K562 (cell line): Measurements from ENCODE around the gene EFCAB10. TPM values are rescaled to one million over a fixed set of nuclear protein-coding genes. Genes with fewer than 3 reads are reported as not detected.

Source experiments
- ATAC-seq: fragments of 200-7000 bp; cut with Tn5 transposase; 3 replicates; pipeline ENCODE4 v1.9.1; 2020; ENCODE audit warnings: moderate library complexity
- BruUV-seq: library from RNA; stranded (reverse); fragments of 400-500 nt; replicated peaks from 2 replicates; lab custom pipeline; 2021; lab: Mats Ljungman, UMichigan
- CTCF ChIA-PET: fragments of 300-600 bp; formaldehyde crosslinking; extraction: SDS; loops from one replicate; lab custom pipeline; 2021; ENCODE audit warnings: low intra/inter-chr PET ratio; lab: Yijun Ruan, JAX
- POLR2A ChIA-PET: fragments of 300-600, 350-650 bp; sonication (Branson Sonifier 250); formaldehyde crosslinking; extraction: SDS; loops from one replicate; lab custom pipeline; 2021; ENCODE audit warnings: antibody characterized with exemption, inconsistent platforms; lab: Yijun Ruan, JAX
- DNase-seq, 4 experiments: peaks; one replicate each; pipeline versions ENCODE4 v3.0.0 to v3.0.0-alpha.2; 2011 to 2018; ENCODE audit warnings: low spot score in 3 of 4, mixed read lengths in 3 of 4; ENCODE audit errors: extremely low read depth in 1 of 4
- FAIRE-seq: peaks from 2 replicates; lab custom pipeline; 2011; peaks lifted over from hg19 to GRCh38; lab: Jason Lieb, UNC
- H2AFZ ChIP-seq: 2 replicates; pipeline ENCODE4 v1.6.0; 2011; ENCODE audit warnings: low read depth, low read length, control low read depth, inconsistent platforms
- H3K27ac ChIP-seq: fragments of 200-600 bp; 3 replicates; pipeline ENCODE4 v1.8.0; 2011; ENCODE audit warnings: low read depth, mild to moderate bottlenecking, control low read depth, inconsistent platforms, low read length, moderate library complexity, mixed read lengths; ENCODE audit errors: extremely low read depth
- H3K27me3 ChIP-seq, 2 experiments: fragments of 300-600 bp in 1 of 2; 2 replicates in 1 of 2; 3 replicates in 1 of 2; pipeline versions ENCODE4 v1.6.0 to v1.8.0; 2011; ENCODE audit warnings: inconsistent platforms in 2 of 2, low read length in 2 of 2, mild to moderate bottlenecking in 1 of 2, mixed read lengths in 1 of 2, moderate library complexity in 1 of 2; ENCODE audit not compliant: control insufficient read depth in 2 of 2, insufficient read depth in 2 of 2
- H3K36me3 ChIP-seq: fragments of 300-600 bp; 3 replicates; pipeline ENCODE4 v1.8.0; 2011; ENCODE audit warnings: mild to moderate bottlenecking, low read length, inconsistent platforms; ENCODE audit not compliant: control insufficient read depth, insufficient read depth
- H3K4me1 ChIP-seq, 2 experiments: fragments of 200-600 bp in 1 of 2; replicated peaks in 1 of 2; 2 replicates in 1 of 2; 3 replicates in 1 of 2; pipeline versions ENCODE4 v1.5.1 to v1.8.0; 2011; ENCODE audit warnings: inconsistent platforms in 2 of 2, low read length in 2 of 2, mild to moderate bottlenecking in 1 of 2, mixed read lengths in 1 of 2, moderate library complexity in 1 of 2; ENCODE audit not compliant: control insufficient read depth in 2 of 2, insufficient read depth in 2 of 2
- H3K4me2 ChIP-seq: 2 replicates; pipeline ENCODE4 v1.6.1; 2011; ENCODE audit warnings: low read length, control low read depth, inconsistent platforms, mixed read lengths; ENCODE audit not compliant: insufficient read depth
- H3K4me3 ChIP-seq: fragments of 200-600 bp; sonication (generic), shearing (Covaris generic); 2 replicates; pipeline ENCODE4 v1.5.1; 2016; ENCODE audit warnings: control low read depth, inconsistent platforms
- H3K79me2 ChIP-seq: fragments of 200-600 bp; 3 replicates; pipeline ENCODE4 v1.8.0; 2011; ENCODE audit warnings: low read length, inconsistent platforms; ENCODE audit not compliant: control insufficient read depth, insufficient read depth
- H3K9ac ChIP-seq, 2 experiments: 2 replicates each; pipeline versions ENCODE4 v1.6.0 to v1.6.1; 2011; ENCODE audit warnings: low read depth in 2 of 2, low read length in 2 of 2, control low read depth in 1 of 2, inconsistent platforms in 1 of 2, mild to moderate bottlenecking in 1 of 2, mixed read lengths in 1 of 2; ENCODE audit not compliant: insufficient read depth in 1 of 2
- H3K9me1 ChIP-seq: one replicate; pipeline ENCODE4 v1.6.0; 2011; ENCODE audit warnings: inconsistent platforms, mild to moderate bottlenecking, low read length, moderate library complexity; ENCODE audit not compliant: control insufficient read depth, insufficient read depth
- H3K9me3 ChIP-seq: replicated peaks from 2 replicates; pipeline ENCODE4 v1.5.1; 2011; ENCODE audit warnings: low read depth, low read length, inconsistent platforms; ENCODE audit not compliant: control insufficient read depth, insufficient read depth
- H4K20me1 ChIP-seq: replicated peaks from 2 replicates; pipeline ENCODE4 v1.6.1; 2011; ENCODE audit warnings: low read length, inconsistent platforms, mixed read lengths; ENCODE audit not compliant: control insufficient read depth, insufficient read depth
- BCOR ChIP-seq: fragments of 450-650 bp; IDR thresholded peaks from 2 replicates; pipeline ENCODE4 v1.6.1; 2016
- BDP1 ChIP-seq: IDR thresholded peaks from 3 replicates; pipeline ENCODE4 v1.6.1; 2011; ENCODE audit not compliant: insufficient read length, insufficient read depth
- CTCFL ChIP-seq: IDR thresholded peaks from 2 replicates; pipeline ENCODE4 v1.6.1; 2011; ENCODE audit warnings: borderline replicate concordance, low read depth, mild to moderate bottlenecking, moderate library complexity, low read length; ENCODE audit not compliant: insufficient read depth, poor library complexity, severe bottlenecking
- KDM2B ChIP-seq: fragments of 250-450 bp; sonication (Bioruptor Pico); IDR thresholded peaks from 2 replicates; pipeline ENCODE4 v1.8.0; 2021; ENCODE audit warnings: mild to moderate bottlenecking, moderate library complexity
- MCM2 ChIP-seq: fragments of 450-650 bp; IDR thresholded peaks from 2 replicates; pipeline ENCODE4 v1.6.1; 2017; ENCODE audit warnings: low read depth, mild to moderate bottlenecking
- MEF2D ChIP-seq: conservative IDR thresholded peaks from 2 replicates; pipeline ENCODE4 v1.6.1; 2016; ENCODE audit warnings: low read depth, missing genetic modification characterization, missing compliant biosample characterization
- NFRKB ChIP-seq: fragments of 450-650 bp; IDR thresholded peaks from 2 replicates; pipeline ENCODE4 v1.6.1; 2016; ENCODE audit warnings: low read depth
- NFXL1 ChIP-seq: fragments of 450-650 bp; formaldehyde crosslinking; IDR thresholded peaks from 2 replicates; pipeline ENCODE4 v1.4.0; 2021; ENCODE audit warnings: mild to moderate bottlenecking
- TAF15 ChIP-seq: fragments of 200-400 bp; formaldehyde crosslinking; IDR thresholded peaks from 2 replicates; pipeline ENCODE4 v1.6.1; 2017; ENCODE audit warnings: mild to moderate bottlenecking, low read depth, low read length, moderate library complexity
- XRCC5 ChIP-seq: fragments of 200-400 bp; formaldehyde crosslinking; IDR thresholded peaks from 2 replicates; pipeline ENCODE4 v1.6.1; 2017; ENCODE audit warnings: low read depth, mild to moderate bottlenecking, low read length
- ZNF655 ChIP-seq: fragments of 250-450 bp; sonication (Bioruptor Pico); IDR thresholded peaks from 2 replicates; pipeline ENCODE4 v1.5.0; 2021
- WGBS: fragments of 100-300 bp; shearing (Covaris generic); methylation state at CpG from one replicate; pipeline ENCODE4 v1.1.6; 2016; ENCODE audit warnings: low coverage, mixed read lengths; ENCODE audit not compliant: insufficient coverage; ENCODE audit errors: missing lambda C conversion rate; 5-methylcytosine and 5-hydroxymethylcytosine counted together
- in situ Hi-C: fragments of 300-500 bp; cut with MboI; formaldehyde crosslinking; loops from 4 replicates; pipeline ENCODE4 v1.15.0; 2018; ENCODE audit warnings: inconsistent platforms, mixed read lengths
- intact Hi-C: fragments of 100-400 bp; cut with micrococcal nuclease; formaldehyde crosslinking; loops from 2 replicates; pipeline ENCODE4 v1.14.2; 2022
- polyA plus RNA-seq, 8 experiments: library from polyadenylated mRNA; depleted of rRNA in 4 of 8; stranded (reverse) in 5 of 8; unstranded in 3 of 8; fragments of >200 nt; fragmentation: Nextera tagmentation in 2 of 8; fragmentation: Illumina TruSeq in 1 of 8; extraction: Ambion mirVana in 2 of 8; extraction: Trizol in 1 of 8; gene quantifications; 2 replicates each; pipeline versions ENCODE4 v1.2.1 to v1.2.3, GENCODE V29; 2011 to 2014; ENCODE audit warnings: inconsistent platforms in 1 of 8, missing spikeins in 1 of 8
- total RNA-seq, 7 experiments: library from RNA; depleted of rRNA in 6 of 7; stranded (reverse); fragments of >200 nt in 6 of 7; fragmentation: Illumina TruSeq in 2 of 7; extraction: Trizol in 2 of 7; gene quantifications; 2 replicates each; pipeline versions ENCODE4 v1.2.1 to v1.2.3, GENCODE V29; 2011 to 2021; ENCODE audit warnings: low replicate concordance in 1 of 7
- TF ChIP-seq, protein P1 (sequence below): fragments of 450-650 bp; IDR thresholded peaks from 2 replicates; pipeline ENCODE4 v1.6.1; 2017; ENCODE audit warnings: mild to moderate bottlenecking, moderate library complexity

Gene EFCAB10
- total and polyA plus RNA-seq, 9 of the 15 experiments (the other 6 are each of a cell fraction or from before 2014, with no cell fraction given): 5.0 to 21.4 (median 16.8) TPM

GRCh38 chr7:105521027-105521716 lies 60.1 kb downstream of the EFCAB10 start:
- H3K36me3 ChIP-seq: peaks cover 37% of the 10 kb centered on the region
- FAIRE-seq (peak; percentile 55), DNase-seq (peak in 2 of 4 experiments; percentile 76 to 84), ATAC-seq (peak; percentile 71)
- H4K20me1 ChIP-seq: no peaks in the 10 kb centered on the region
- H3K27ac ChIP-seq: peak overlapping the region; percentile 86
- ChIA-PET CTCF (interaction anchor here (0.6 kb wide), 1 partner anchor 72 kb away, joined by 3 read pairs; no protein-coding TSS in a partner anchor), POLR2A (interaction anchor here (1.0 to 2.3 kb wide), 3 partner anchors 9 to 11 kb away, joined by 5 to 16 read pairs (median 7); partner anchors contain the start of gene RINT1)
- peaks cover 17 to 29% of the 10 kb centered on the region in 2 experiments; a peak in 3 of 5 replicates for H3K4me1 ChIP-seq
- peak overlapping the region; percentile 91 to 100 for H3K9ac ChIP-seq
- H3K9me3 ChIP-seq: no peaks in the 10 kb centered on the region
- intact Hi-C loops: loop anchor here (10.0 kb wide), 1 partner anchor 506 kb away; the partner anchor contains the start of gene KMT2E
- BruUV-seq: no TSS peak
- WGBS: 8% methylated on average over 25 of the region's 25 CpGs
- peak overlapping the region; percentile 93 for H2AFZ ChIP-seq
- no peaks in the 10 kb centered on the region for H3K27me3 ChIP-seq
- H3K4me2 ChIP-seq: peak overlapping the region; percentile 98
- in situ Hi-C loops: no loop called here
- peaks cover 57% of the 10 kb centered on the region for H3K79me2 ChIP-seq
- H3K4me3 ChIP-seq: peak overlapping the region; percentile 98
- no peaks in the 10 kb centered on the region for H3K9me1 ChIP-seq
- TF ChIP-seq NFRKB (0 out of 2 replicates have a peak, but pooled peaks have one; percentile 50), MCM2 (no peak), CTCFL (no peak), MEF2D (tag) (no peak), BDP1 (no peak), NFXL1 (CRISPR knock-in tag) (no peak), ZNF655 (CRISPR knock-in tag) (no peak), KDM2B (no peak), XRCC5 (no peak; the same call in 1 of the 2 replicates), TAF15 (no peak), BCOR (no peak)
- TF ChIP-seq, protein P1, sequence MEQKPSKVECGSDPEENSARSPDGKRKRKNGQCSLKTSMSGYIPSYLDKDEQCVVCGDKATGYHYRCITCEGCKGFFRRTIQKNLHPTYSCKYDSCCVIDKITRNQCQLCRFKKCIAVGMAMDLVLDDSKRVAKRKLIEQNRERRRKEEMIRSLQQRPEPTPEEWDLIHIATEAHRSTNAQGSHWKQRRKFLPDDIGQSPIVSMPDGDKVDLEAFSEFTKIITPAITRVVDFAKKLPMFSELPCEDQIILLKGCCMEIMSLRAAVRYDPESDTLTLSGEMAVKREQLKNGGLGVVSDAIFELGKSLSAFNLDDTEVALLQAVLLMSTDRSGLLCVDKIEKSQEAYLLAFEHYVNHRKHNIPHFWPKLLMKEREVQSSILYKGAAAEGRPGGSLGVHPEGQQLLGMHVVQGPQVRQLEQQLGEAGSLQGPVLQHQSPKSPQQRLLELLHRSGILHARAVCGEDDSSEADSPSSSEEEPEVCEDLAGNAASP: no peak
